GM11168 (cell line): ENCODE results near the gene RALB.

Experiments used
- in situ Hi-C: fragments of 300-500 bp; cut with MboI; formaldehyde crosslinking; loops from one replicate; pipeline ENCODE4 v1.12.0; 2022; ENCODE audit warnings: low sequenced_read_pairs; ENCODE audit not compliant: unreplicated experiment

Gene RALB, protein sequence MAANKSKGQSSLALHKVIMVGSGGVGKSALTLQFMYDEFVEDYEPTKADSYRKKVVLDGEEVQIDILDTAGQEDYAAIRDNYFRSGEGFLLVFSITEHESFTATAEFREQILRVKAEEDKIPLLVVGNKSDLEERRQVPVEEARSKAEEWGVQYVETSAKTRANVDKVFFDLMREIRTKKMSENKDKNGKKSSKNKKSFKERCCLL

DNA sequence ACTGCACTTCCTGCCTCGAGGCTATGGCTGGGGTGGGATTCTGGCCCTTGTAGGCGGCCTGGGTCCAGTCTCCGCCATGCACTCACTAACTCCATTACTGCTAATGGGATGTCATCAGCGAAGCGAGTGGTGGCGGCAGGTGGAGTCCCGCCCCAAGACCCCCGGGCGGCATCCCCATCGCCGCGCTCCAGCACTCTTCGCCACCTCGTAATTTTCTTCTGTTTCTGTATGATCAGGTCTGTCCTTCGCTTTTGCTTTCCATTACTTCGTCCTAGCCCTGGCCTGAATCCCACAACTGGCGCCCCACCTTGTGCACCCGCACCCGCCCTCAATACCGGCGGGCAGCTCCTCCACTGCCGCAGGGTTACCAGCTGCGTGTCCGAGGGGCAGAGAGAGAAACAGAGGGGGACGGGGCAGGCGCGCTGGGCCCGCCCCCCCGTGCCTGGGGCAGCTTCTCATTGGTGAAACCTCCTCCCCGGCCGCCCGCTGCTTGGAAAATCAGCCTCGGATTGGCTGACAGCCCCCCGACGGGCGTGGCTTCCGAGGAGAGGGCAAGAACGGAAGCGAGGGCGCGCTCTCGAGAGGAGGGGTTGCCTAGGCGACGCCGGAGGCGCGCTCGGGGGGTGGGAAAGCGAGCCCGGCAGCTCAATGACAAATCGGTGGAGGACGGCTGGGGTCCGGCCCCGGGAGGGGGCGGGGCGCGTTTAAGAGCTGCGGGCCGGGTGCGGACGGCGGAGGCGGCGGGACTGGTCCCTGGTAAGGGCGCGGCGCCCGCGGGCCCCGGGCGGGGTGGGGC is at the start of gene RALB:
RALB (plus strand) TSS at position 628 of the 796 bp plus-strand sequence. CDS start 25,813 bp downstream, outside the sequence.
- in situ Hi-C loops, result no loop called here

DNA sequence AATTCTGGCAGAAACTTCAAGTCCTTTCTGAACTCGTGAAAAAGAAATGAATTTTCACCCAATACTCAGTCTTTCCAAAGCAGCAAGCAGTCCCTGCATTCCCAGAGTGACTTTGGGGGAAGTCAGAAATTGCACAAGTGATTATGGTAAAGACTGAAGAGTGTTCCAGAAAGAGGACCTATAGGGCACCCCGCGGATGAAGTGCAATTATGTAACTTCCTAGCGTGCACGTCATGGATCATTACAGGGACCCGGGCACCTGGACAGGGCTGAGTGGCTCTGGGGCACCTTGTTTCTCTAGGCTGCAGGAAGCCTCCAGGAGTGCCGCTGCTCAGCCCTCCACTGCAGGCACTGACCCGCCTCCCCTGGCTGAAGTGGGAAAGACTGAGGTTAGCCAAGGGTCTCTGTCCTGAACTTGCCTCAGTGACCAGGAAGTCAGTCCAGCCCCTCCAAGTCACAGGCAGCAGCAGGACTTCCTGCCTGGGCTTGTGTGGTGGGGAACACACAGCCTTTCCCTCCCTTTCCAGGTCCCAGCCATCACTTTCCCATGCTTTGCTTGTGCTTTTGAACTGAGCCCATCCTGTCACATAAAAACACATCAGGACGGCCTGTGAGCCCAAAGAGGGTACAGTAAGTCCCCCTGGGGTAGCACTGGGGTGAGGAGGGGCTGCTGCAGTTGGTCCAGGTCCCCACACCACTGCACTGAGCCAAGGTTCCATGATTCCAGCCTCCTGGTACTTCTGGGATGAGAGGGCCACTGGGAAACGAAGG is 49.2 kb upstream of the RALB start:
- in situ Hi-C loops, result no loop called here

DNA sequence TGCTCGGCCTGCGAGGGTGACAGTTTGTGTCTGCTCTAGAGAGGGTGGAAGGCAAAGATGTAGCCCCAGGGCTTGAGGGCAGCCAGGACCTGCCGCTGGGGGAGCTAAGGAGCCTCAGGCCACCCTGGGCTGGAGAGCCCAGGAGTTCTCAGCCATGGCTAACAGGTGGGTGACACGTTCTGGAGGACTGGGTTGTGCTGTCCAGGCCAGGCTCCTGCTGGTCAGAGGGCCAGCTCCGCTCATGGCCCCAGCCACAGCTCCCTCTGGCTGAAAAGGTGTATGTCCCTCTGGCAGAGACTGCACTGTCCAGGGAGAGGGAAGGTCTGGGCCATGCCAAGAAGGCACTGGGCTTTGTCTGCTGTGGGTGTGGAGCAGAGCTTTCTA is 48.6 kb upstream of the RALB start:
- in situ Hi-C loops, result no loop called here

DNA sequence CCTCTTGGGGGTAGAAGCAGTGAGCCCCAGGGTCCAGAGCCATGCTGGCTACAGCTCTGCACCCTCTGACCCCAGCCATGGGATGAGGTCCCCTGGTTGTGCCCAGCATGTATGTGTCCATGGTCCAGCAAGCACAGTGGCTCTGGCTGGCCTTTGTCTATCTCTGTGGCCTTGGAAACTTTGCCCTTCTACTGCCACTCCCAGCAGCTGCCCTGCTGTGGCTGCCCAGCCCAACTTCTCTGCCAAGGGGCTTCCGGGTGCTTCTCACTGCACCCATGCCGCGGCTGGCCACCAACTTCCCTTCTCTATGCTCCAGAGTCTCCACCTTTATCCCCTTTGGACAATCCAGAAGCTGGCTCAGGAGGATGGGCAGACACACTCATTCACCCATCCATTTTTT is 48.2 kb upstream of the RALB start:
- in situ Hi-C loops, result no loop called here

DNA sequence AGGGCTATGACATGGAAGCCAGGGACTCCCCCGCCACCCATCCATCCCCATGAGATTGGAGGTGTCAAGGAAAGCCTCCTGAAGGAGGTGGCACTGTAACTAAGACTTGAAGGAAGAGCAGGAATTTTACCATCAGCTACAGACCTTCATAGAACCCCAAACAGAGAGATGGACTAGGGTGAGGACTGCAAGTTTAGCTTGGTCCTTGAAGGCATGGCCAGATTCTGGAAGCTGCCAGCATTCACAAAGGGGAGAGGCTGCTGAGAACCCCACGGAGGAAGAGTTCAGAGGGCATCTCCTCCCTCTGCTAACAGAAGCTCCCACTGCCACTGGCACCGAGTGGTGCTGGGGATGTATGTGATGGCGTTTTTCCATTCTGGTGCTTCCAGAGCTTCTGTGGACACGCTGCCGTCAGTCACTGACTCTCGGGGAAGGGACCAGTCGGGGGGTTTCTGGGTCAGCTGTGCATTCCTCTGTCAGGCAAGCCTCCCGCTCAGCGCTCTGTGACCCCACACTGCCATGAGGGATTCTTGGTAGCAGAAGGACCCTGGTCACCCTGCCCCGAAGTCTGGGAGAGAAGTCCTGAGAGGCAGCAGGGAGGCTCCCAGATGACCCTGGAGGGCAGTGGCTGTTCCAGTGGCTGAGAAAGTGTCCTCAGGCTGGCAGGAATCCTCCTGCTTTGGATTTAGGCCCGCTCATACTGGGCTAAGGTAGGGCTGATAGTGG is 47.5 kb upstream of the RALB start:
- in situ Hi-C loops, result no loop called here

DNA sequence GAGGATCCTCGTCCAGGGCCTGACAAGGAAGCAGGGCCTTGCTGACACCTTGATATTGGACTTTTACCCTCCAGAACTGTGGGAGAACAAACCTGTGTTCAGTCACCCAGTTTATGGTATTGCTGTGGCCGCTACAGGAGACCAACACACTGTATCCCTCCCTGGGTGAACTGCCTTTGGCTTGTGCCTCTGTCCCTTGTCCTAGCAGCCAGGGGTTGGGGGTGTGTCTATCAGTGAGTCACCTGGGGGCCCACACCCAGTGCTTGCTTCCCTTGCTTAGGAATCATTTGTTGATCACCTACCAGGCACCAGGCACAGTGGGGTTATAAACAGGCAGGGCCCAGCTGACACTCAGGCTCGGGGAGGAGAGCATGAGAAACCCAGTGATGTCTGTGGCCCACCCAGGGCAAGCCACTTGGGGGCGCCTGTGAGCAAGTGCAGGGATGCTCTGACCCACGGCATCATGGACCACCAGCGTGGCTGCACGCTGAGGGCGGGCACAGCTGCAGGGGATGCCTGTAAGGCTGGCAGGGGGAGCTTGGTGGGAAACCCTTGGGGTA is 46.5 kb upstream of the RALB start:
- in situ Hi-C loops, result no loop called here

DNA sequence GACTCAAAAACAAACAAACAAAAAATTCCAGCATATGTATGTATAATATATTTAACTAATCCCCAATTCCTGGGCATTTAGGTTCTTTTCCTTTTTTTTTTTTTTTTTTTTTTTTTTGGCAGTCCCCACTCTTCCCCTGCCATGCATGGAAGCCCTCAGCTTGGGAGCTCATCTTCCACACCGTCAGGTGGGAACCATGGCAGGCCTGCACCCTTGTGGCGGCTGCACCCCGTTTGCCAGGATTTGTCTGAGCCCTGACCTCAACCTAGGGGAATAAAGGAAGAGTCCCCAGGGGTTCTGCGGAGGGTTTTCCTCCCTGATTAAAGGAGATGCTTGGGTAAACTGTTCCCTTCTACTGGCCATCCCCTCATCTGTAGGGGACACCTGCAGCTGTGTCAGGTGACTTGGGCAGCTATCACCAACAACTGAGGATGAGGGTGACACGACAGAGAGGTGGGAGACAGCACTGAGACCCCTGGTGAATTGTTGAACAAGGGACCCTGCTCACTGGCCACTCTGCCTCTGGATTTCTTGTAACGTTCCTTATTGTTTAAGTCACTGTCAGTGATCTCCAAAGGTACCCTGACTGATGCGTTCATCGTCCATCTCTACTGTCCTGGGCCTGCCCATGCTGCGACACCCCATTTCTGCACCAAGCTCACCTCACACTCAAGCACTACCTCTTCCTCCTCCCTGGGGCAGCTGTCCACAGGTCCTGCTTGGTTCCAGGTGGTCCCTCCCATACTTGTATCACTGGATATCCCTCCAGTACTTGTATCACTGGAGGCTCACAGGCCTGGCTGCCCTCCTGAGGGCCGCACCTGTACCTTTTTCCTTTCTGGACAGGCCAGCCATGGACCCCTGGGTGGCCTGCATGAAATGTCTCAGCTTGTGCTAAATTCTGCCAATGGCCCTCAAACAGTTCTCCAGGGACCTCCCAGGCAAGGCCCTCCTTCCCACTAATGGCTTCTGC is 44.0 kb upstream of the RALB start:
- in situ Hi-C loops, result no loop called here

DNA sequence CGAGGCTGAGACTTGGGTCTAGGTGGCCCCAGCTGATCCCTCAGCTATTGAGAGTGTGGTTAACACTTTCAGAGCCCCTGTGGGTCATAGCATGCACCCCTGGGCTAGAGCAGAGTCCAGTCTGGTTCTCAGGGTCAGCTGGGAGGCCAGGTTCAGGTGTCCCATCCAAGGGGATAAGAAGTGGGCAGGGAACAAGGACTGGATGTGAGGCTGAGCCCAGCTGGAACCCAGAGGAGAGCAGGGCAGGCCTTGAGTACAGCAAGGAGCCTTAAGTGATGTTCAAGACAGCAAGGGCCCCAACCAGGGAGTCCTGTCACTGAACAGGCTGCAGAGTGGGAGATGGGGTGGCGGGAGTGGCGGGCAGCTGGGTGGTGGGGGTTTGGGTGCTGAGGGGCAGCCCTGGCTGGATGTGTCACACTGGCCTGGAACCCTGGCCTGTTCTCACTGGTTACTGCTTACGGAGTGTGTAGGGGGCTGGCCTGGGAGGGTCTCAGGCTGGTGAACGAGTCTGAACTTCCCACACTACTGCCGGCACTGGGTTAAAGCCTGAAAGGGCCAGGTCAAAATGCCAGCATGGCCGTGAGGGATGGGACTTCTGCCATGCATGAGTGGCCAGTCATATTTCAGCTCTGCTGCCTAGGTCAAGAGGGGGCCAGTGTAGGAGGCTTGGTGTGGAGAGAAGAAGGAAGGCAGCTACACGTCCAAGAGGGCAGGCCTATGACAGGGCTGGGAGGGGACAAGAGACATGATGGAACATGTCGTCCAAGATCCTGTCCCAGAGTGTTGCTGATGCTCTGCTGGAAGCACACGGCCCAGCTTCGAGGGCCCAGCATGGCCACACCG is 43.0 kb upstream of the RALB start:
- in situ Hi-C loops, result no loop called here

DNA sequence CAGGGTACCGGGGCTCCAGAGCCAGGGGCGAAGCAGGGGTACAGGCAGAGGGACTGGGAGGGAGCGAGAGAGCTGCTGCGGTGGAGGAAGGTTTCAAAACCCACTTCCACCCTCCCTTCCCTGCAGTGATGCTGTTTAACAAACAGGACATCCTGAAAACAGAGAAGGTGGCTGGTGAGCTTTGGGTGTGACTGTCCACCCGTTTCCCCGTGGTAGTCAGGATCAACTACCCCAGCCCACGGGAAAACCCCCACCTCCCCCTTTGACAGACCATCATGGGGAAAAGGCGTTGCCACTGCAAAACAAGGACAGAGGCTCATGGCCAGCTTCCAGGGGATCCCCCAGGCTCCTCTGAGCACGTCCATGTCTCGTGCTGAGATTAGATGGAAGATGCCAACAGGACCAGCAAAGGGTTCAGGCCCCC is 42.4 kb upstream of the RALB start:
- in situ Hi-C loops, result no loop called here

DNA sequence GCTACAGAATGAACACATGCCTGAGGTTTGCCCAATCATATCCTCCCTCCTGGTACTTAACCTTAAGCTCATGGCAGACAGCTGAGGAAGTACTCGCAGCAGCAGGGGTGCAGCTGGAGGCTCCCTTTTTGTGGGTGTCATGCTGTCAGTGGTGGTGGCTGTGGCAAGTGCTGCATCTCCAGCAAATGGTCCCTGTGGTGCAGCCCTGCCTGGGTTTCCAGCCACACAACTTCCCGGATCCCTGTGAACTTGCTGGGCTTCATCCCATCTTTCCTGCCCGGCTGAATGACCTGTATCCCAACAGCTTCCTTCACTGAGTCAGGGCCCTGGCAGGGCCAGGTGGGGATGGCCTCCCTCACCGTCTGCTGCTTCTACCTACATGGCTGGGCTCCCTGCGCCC is 34.5 kb upstream of the RALB start:
- in situ Hi-C loops, result no loop called here

DNA sequence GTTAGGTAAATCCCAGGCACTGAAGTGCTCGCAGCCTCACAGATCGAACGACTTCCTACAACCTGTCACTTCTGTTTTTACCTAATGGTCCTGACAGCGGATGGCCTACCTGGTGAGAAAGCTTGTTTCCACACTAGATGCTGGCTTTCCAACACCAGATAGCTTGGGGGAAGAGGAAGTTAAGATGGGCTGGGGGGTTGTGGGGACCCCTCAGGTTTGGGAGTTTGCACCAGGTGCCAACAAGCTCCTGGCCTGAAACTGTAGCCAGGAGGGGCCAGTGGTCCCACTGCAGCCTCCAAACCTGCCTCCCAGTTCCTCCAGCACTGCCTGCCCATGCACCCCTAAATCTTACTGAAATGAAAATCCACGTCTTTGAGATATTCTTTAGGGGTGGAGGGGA is 33.4 kb upstream of the RALB start:
- in situ Hi-C loops, result no loop called here

DNA sequence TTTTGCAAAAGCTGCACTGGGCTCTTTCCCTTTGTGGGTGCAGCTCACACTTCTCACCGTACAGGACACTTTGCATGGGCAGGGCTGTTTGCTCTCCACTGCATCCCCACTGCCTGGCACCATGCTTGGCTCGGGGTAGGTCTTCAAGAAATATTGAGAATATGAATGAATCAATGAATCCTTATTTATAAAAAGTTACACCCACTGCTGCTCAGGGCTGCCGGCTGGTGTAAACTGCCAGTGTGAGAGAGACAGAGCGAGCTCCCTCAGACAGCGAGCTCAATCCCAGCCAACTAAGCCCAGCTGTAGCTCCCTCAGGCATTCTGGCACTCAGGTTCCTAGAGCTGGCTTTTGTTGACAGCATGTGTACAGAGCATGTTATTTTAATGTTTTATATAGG is 32.9 kb upstream of the RALB start:
- in situ Hi-C loops, result loop anchor here (10.0 kb wide), 1 partner anchor 95 kb away; no protein-coding TSS in a partner anchor

DNA sequence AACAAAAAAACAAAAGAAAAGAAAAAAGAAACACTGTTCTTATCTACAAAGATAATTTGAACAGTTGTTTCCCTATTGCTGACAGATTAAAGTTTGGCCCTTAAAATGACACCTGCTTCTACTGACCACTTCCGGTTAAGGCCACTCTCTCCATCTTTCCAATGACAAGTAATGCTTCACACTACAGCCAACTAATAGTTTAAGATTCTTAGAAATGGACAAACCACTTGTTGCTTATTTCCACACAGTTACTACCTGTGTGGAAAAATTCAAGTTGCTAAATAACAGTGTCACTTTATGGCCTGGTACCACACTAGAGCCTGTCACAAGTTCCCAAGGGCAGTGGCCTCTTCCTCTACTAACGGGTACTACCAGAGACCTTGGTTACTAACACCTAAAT is 31.9 kb upstream of the RALB start:
- in situ Hi-C loops, result loop anchor here (10.0 kb wide), 1 partner anchor 94 kb away; no protein-coding TSS in a partner anchor

DNA sequence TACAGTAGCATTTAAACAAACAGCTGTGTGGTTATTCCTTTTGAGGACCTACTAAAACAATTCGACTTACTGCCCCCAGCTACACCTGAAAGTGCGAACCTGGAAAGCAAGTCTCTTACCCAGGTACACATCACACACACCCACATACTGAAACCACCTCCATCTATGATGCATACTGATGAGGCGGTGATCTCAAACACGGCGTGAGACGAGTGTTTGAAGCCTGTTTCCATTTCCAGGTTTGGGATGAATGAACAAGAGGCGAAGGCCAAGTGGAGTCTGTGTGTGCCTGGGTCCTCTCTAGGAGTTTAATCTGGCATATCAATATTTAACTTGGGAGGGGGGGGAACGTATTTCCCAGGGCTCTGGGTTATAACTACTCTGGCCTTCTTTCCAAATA is 31.0 kb upstream of the RALB start:
- in situ Hi-C loops, result loop anchor here (10.0 kb wide), 1 partner anchor 93 kb away; no protein-coding TSS in a partner anchor

DNA sequence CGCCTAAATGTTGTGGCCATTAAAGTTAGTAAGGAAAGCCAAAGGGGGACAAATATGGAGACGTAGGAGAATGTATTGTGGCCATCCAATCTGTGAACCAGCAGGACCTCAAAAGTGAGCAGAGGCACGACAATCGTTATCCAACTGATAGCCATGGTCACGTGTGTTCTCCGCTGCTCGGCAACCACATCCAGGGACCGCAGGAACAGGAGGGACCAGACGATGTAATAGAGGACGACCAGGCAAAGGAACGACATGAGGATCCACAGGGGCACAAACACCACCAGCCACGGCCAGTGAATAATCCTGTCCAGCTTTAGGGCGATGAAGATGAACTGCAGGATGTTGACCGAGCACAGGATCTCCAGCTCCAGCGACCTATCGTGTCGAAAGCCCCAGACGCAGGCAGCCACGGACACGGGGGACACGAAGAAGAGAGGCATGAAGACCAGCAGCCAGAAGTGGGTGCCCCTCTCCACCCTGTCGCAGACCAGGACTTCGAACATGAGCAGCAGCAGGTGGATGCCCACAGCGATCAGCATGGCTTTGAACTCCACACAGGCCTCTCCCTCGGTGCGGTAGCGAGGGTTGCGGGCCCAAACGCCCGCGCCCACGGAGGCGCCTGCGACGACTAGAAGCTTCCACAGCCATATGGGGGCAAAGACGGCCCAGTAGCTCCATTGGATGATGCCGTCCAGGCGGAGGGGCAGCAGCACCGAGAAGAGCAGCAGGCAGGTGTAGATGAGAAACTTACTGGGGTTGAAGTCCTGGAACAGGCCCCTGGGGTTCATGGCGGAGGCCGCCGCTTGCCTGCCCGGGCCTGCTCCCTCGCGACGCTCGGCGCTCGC is 30.2 kb upstream of the RALB start:
- in situ Hi-C loops, result loop anchor here (10.0 kb wide), 1 partner anchor 92 kb away; no protein-coding TSS in a partner anchor

DNA sequence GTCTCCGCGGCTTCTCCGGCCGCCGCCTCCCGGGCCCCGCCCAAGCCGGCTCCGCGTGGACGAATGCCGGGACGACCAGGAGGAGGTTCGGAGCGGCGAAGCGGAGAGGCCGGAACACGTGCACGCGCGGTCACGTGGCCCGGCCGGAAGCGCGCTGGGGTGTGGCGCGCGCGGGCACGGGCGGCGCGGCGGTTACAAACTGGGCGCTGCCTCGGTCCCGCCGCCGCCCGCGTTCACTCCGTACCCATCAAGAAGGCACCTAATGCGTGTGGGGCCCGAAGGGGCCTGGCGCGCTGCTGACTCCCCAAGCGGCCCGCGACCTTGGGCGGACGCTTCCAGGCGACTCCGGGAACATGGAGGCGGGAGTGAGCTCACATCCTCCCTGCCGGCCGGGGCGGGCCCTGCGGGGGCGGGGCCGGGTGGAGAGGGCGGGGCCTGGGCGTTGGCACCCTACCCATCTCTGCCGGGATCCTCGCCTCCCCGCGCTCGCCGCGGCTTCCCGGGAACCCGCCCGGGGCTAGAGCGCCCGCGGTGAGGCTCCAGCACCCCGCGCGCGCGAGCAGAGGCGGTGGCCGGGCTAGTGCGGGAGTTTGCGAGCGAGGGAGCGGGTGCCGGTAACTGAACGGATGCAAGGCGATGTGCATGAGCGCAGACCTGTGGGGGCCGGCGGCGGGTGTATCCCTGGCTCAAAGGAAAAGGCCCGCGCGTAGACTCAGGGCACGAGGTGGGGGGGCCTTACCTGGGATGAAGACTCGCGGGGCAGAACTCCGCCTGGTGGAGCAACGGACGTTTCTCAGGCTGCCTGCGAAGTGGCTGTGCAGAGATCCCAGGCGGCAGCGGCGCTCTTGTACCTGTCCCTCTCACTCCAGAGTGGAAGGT is 29.4 kb upstream of the RALB start, which contains the start of gene TMEM185B:
TMEM185B (minus strand) TSS at position 367 of the 879 bp plus-strand sequence. CDS start 424 bp downstream, outside the sequence.
- in situ Hi-C loops, result loop anchor here (10.0 kb wide), 1 partner anchor 92 kb away; no protein-coding TSS in a partner anchor
